WTC11 (cell line): ENCODE measurements around the gene CSNK2A1. TPM values are rescaled to one million over a fixed set of nuclear protein-coding genes. Genes with fewer than 3 reads are reported as not detected.

Experiments used
- ATAC-seq: fragments of 200-7000 bp; cut with Tn5 transposase; 2 replicates; pipeline ENCODE4 v1.10.0; 2021; ENCODE audit warnings: mild to moderate bottlenecking, moderate library complexity
- CTCF ChIA-PET: fragments of 300-600 bp; sonication (Branson Sonifier 250); formaldehyde crosslinking; loops from one replicate; lab custom pipeline; 2021; ENCODE audit warnings: antibody characterized with exemption; lab: Charles Lee
- POLR2A ChIA-PET: fragments of 350-600 bp; sonication (Branson Sonifier 250); formaldehyde crosslinking; loops from one replicate; lab custom pipeline; 2021; ENCODE audit warnings: antibody characterized with exemption; lab: Charles Lee
- DNase-seq: peaks from one replicate; pipeline ENCODE4 v3.0.0; 2021; ENCODE audit warnings: low spot score
- H3K27ac Mint-ChIP-seq: 2 replicates; pipeline ENCODE4 v1.8.0; 2021; ENCODE audit warnings: mixed read lengths
- H3K27me3 Mint-ChIP-seq: 2 replicates; pipeline ENCODE4 v1.8.0; 2021; ENCODE audit warnings: low read depth, mild to moderate bottlenecking, moderate library complexity, mixed read lengths
- H3K36me3 Mint-ChIP-seq: 2 replicates; pipeline ENCODE4 v1.8.0; 2021; ENCODE audit warnings: mixed read lengths
- H3K4me1 Mint-ChIP-seq: 2 replicates; pipeline ENCODE4 v1.8.0; 2022; ENCODE audit warnings: mixed read lengths
- H3K4me3 Mint-ChIP-seq: 2 replicates; pipeline ENCODE4 v1.8.0; 2021; ENCODE audit warnings: mild to moderate bottlenecking, moderate library complexity, mixed read lengths
- H3K9me3 Mint-ChIP-seq: 2 replicates; pipeline ENCODE4 v1.8.0; 2021; ENCODE audit warnings: mixed read lengths
- ATF1 ChIP-seq: sonication (generic); formaldehyde crosslinking; IDR thresholded peaks from 2 replicates; pipeline ENCODE4 v1.8.1; 2023; ENCODE audit warnings: mild to moderate bottlenecking, moderate library complexity, missing genetic modification reagents
- GABPB1 ChIP-seq: sonication (generic); formaldehyde crosslinking; IDR thresholded peaks from 2 replicates; pipeline ENCODE4 v1.8.1; 2023; ENCODE audit warnings: mild to moderate bottlenecking, missing genetic modification reagents
- MXD4 ChIP-seq: fragments of 250-450 bp; sonication (Bioruptor Pico); IDR thresholded peaks from 2 replicates; pipeline ENCODE4 v1.8.0; 2021; ENCODE audit warnings: mild to moderate bottlenecking, moderate library complexity, borderline replicate concordance
- NR1H2 ChIP-seq: sonication (generic); formaldehyde crosslinking; IDR thresholded peaks from 2 replicates; pipeline ENCODE4 v1.9.0; 2021; ENCODE audit warnings: mild to moderate bottlenecking, moderate library complexity, missing genetic modification reagents
- OVOL2 ChIP-seq: fragments of 250-450 bp; sonication (Bioruptor Pico); IDR thresholded peaks from 2 replicates; pipeline ENCODE4 v1.9.0; 2021; ENCODE audit warnings: mild to moderate bottlenecking, borderline replicate concordance
- PRRX2 ChIP-seq: fragments of 250-450 bp; sonication (Bioruptor Pico); IDR thresholded peaks from 2 replicates; pipeline ENCODE4 v1.8.0; 2021; ENCODE audit warnings: mild to moderate bottlenecking
- SP1 ChIP-seq: sonication (generic); formaldehyde crosslinking; conservative IDR thresholded peaks from 2 replicates; pipeline ENCODE4 v1.8.1; 2022; ENCODE audit warnings: missing genetic modification reagents
- TCF7 ChIP-seq: sonication (generic); formaldehyde crosslinking; IDR thresholded peaks from 2 replicates; pipeline ENCODE4 v1.8.0; 2022; ENCODE audit warnings: mild to moderate bottlenecking, low read depth, missing genetic modification reagents, moderate library complexity
- ZNF219 ChIP-seq: sonication (generic); formaldehyde crosslinking; IDR thresholded peaks from 2 replicates; pipeline ENCODE4 v1.8.0; 2023; ENCODE audit warnings: missing genetic modification reagents, mild to moderate bottlenecking, borderline replicate concordance
- ZNF317 ChIP-seq: sonication (generic); formaldehyde crosslinking; IDR thresholded peaks from 2 replicates; pipeline ENCODE4 v1.8.1; 2023; ENCODE audit warnings: low read depth, mild to moderate bottlenecking, moderate library complexity, missing genetic modification reagents, borderline replicate concordance
- ZNF423 ChIP-seq: fragments of 250-450 bp; sonication (Bioruptor Pico); IDR thresholded peaks from 2 replicates; pipeline ENCODE4 v2.1.2; 2022; ENCODE audit warnings: mild to moderate bottlenecking, moderate library complexity
- total RNA-seq: library from RNA; stranded (reverse); gene quantifications from 3 replicates; pipeline ENCODE4 v1.2.3, GENCODE V29; 2021
- TF ChIP-seq, protein P1 (sequence below): sonication (generic); formaldehyde crosslinking; IDR thresholded peaks from 2 replicates; pipeline ENCODE4 v1.8.0; 2022; ENCODE audit warnings: mild to moderate bottlenecking, missing genetic modification reagents
- TF ChIP-seq, protein P2 (sequence below): sonication (generic); formaldehyde crosslinking; IDR thresholded peaks from 2 replicates; pipeline ENCODE4 v1.8.0; 2022; ENCODE audit warnings: missing genetic modification reagents
- TF ChIP-seq, protein P3 (sequence below): sonication (generic); formaldehyde crosslinking; IDR thresholded peaks from 2 replicates; pipeline ENCODE4 v1.8.0; 2023; ENCODE audit warnings: mild to moderate bottlenecking, missing genetic modification reagents
- TF ChIP-seq, protein P4 (sequence below): fragments of 250-450 bp; sonication (Bioruptor Pico); IDR thresholded peaks from 2 replicates; pipeline ENCODE4 v2.1.2; 2022; ENCODE audit warnings: mild to moderate bottlenecking, moderate library complexity
- TF ChIP-seq, protein P5 (sequence below): sonication (generic); formaldehyde crosslinking; IDR thresholded peaks from 2 replicates; pipeline ENCODE4 v1.8.1; 2023; ENCODE audit warnings: mild to moderate bottlenecking, moderate library complexity, missing genetic modification reagents
- TF ChIP-seq, protein P6 (sequence below): fragments of 250-450 bp; sonication (Bioruptor Pico); conservative IDR thresholded peaks from 2 replicates; pipeline ENCODE4 v1.9.0; 2021; ENCODE audit warnings: mild to moderate bottlenecking

CSNK2A1 gene
- total RNA-seq, 1 experiment from 2014 or later: 235 TPM

DNA sequence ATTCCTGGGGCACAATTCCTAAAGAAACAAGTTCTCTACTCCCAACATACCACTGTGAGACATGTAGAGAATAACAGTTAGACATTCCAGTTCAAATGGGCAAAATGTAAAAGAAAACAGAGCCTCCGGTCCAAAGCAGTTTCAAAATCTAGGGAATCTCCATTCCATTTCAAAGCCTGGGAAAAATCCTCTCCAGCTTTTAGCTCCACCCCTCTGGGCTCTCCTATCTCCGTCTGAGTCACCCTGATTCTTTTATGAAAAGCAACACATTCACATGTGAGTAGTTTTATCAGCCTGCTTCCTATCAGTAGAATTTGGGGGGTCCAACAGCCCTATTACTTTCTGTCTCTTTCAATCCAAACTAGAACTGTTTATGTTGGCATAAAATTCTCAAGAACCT is 3.7 kb downstream of the CSNK2A1 start:
- H3K27me3 Mint-ChIP-seq: peaks cover 10% of the 10 kb centered on the region; the same call in 1 of the 2 replicates
- H3K27ac Mint-ChIP-seq: peak overlapping the region; percentile 21
- POLR2A ChIA-PET: no interaction called here
- H3K9me3 Mint-ChIP-seq: peaks cover 12% of the 10 kb centered on the region
- no peak for ATAC-seq
- CTCF ChIA-PET: interaction anchor here (0.6 to 1.4 kb wide), 2 partner anchors 33 to 293 kb away, joined by 4 read pairs; no protein-coding TSS in a partner anchor
- peaks cover 17% of the 10 kb centered on the region for H3K36me3 Mint-ChIP-seq
- TF ChIP-seq, protein P1, sequence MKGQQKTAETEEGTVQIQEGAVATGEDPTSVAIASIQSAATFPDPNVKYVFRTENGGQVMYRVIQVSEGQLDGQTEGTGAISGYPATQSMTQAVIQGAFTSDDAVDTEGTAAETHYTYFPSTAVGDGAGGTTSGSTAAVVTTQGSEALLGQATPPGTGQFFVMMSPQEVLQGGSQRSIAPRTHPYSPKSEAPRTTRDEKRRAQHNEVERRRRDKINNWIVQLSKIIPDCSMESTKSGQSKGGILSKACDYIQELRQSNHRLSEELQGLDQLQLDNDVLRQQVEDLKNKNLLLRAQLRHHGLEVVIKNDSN: no peak
- TF ChIP-seq, protein P2, sequence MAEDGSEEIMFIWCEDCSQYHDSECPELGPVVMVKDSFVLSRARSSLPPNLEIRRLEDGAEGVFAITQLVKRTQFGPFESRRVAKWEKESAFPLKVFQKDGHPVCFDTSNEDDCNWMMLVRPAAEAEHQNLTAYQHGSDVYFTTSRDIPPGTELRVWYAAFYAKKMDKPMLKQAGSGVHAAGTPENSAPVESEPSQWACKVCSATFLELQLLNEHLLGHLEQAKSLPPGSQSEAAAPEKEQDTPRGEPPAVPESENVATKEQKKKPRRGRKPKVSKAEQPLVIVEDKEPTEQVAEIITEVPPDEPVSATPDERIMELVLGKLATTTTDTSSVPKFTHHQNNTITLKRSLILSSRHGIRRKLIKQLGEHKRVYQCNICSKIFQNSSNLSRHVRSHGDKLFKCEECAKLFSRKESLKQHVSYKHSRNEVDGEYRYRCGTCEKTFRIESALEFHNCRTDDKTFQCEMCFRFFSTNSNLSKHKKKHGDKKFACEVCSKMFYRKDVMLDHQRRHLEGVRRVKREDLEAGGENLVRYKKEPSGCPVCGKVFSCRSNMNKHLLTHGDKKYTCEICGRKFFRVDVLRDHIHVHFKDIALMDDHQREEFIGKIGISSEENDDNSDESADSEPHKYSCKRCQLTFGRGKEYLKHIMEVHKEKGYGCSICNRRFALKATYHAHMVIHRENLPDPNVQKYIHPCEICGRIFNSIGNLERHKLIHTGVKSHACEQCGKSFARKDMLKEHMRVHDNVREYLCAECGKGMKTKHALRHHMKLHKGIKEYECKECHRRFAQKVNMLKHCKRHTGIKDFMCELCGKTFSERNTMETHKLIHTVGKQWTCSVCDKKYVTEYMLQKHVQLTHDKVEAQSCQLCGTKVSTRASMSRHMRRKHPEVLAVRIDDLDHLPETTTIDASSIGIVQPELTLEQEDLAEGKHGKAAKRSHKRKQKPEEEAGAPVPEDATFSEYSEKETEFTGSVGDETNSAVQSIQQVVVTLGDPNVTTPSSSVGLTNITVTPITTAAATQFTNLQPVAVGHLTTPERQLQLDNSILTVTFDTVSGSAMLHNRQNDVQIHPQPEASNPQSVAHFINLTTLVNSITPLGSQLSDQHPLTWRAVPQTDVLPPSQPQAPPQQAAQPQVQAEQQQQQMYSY (CRISPR knock-in tag): peak; percentile 82
- no peak for DNase-seq
- peak overlapping the region; percentile 8 for H3K4me3 Mint-ChIP-seq
- peaks cover 82% of the 10 kb centered on the region for H3K4me1 Mint-ChIP-seq

DNA sequence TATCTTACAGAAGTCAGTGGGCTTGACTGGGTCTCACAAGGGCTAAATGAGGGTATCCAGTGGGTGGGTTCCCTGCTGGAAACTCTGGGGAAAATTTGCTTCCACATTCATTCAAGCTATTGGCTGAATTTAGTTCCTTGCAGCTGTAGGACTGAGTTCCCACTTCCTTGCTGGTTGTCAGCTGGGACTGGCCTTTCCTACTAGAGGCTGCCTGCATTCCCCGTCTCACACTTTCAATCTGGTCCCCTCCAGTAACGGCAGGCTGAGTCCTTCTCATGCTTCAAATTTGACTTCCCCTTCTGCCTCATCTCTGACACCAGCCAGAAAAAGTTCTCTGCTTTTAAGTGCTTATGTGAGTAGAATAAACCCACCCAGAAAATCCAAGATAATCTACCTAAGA is 4.4 kb downstream of the CSNK2A1 start:
- Mint-ChIP-seq H3K4me1 (peaks cover 82% of the 10 kb centered on the region), H3K27me3 (peaks cover 4% of the 10 kb centered on the region; the same call in 1 of the 2 replicates), H3K9me3 (peaks cover 6% of the 10 kb centered on the region; the same call in 1 of the 2 replicates), H3K4me3 (peak overlapping the region; percentile 8), H3K36me3 (peaks cover 17% of the 10 kb centered on the region), H3K27ac (peak overlapping the region; percentile 21; the same call in 1 of the 2 replicates)
- no peak for ATAC-seq
- ChIA-PET CTCF (interaction anchor here (0.6 to 1.4 kb wide), 2 partner anchors 33 to 293 kb away, joined by 4 read pairs; no protein-coding TSS in a partner anchor), POLR2A (no interaction called here)
- no peak for DNase-seq
- TF ChIP-seq ATF1 (CRISPR knock-in tag) (no peak), SP1 (CRISPR knock-in tag) (no peak), NR1H2 (CRISPR knock-in tag) (no peak), ZNF423 (CRISPR knock-in tag) (no peak), PRRX2 (no peak), MXD4 (CRISPR knock-in tag) (no peak), OVOL2 (CRISPR knock-in tag) (no peak), ZNF317 (CRISPR knock-in tag) (no peak), TCF7 (no peak), ZNF219 (CRISPR knock-in tag) (no peak), GABPB1 (CRISPR knock-in tag) (no peak)
- TF ChIP-seq, protein P3, sequence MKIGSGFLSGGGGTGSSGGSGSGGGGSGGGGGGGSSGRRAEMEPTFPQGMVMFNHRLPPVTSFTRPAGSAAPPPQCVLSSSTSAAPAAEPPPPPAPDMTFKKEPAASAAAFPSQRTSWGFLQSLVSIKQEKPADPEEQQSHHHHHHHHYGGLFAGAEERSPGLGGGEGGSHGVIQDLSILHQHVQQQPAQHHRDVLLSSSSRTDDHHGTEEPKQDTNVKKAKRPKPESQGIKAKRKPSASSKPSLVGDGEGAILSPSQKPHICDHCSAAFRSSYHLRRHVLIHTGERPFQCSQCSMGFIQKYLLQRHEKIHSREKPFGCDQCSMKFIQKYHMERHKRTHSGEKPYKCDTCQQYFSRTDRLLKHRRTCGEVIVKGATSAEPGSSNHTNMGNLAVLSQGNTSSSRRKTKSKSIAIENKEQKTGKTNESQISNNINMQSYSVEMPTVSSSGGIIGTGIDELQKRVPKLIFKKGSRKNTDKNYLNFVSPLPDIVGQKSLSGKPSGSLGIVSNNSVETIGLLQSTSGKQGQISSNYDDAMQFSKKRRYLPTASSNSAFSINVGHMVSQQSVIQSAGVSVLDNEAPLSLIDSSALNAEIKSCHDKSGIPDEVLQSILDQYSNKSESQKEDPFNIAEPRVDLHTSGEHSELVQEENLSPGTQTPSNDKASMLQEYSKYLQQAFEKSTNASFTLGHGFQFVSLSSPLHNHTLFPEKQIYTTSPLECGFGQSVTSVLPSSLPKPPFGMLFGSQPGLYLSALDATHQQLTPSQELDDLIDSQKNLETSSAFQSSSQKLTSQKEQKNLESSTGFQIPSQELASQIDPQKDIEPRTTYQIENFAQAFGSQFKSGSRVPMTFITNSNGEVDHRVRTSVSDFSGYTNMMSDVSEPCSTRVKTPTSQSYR (CRISPR knock-in tag): no peak
- TF ChIP-seq, protein P4, sequence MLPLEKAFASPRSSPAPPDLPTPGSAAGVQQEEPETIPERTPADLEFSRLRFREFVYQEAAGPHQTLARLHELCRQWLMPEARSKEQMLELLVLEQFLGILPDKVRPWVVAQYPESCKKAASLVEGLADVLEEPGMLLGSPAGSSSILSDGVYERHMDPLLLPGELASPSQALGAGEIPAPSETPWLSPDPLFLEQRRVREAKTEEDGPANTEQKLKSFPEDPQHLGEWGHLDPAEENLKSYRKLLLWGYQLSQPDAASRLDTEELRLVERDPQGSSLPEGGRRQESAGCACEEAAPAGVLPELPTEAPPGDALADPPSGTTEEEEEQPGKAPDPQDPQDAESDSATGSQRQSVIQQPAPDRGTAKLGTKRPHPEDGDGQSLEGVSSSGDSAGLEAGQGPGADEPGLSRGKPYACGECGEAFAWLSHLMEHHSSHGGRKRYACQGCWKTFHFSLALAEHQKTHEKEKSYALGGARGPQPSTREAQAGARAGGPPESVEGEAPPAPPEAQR (CRISPR knock-in tag): no peak
- TF ChIP-seq, protein P5, sequence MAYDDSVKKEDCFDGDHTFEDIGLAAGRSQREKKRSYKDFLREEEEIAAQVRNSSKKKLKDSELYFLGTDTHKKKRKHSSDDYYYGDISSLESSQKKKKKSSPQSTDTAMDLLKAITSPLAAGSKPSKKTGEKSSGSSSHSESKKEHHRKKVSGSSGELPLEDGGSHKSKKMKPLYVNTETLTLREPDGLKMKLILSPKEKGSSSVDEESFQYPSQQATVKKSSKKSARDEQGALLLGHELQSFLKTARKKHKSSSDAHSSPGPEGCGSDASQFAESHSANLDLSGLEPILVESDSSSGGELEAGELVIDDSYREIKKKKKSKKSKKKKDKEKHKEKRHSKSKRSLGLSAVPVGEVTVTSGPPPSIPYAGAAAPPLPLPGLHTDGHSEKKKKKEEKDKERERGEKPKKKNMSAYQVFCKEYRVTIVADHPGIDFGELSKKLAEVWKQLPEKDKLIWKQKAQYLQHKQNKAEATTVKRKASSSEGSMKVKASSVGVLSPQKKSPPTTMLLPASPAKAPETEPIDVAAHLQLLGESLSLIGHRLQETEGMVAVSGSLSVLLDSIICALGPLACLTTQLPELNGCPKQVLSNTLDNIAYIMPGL: no peak
- TF ChIP-seq, protein P6, sequence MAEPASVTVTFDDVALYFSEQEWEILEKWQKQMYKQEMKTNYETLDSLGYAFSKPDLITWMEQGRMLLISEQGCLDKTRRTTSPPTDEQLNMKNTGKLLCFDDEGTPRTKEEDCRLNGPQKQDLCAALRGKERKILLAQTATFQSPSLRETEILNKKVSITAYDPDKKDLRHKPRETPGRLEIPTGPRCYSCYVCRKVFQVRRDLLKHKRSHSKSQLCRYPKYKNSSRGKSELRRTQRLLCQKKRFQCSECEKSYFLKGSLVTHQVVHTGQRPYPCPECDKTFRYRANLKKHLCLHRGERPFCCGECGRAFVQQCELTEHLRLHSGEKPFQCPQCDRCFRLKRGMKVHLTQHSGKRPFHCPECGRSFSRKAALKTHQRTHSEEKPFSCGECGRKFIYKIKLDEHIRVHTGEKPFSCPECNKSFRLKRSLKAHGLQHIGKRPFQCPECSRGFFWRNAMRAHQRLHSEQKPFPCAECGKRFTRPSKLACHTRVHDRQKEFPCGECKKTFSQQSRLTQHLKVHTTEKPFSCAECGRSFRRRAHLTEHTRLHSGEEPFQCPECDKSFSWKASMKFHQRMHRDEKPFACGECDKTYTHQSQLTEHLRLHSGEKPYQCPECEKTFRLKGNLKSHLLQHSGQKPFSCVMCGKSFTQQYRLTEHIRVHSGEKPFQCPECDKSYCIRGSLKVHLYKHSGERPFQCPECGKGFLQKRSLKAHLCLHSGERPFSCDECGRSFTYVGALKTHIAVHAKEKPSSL (CRISPR knock-in tag): no peak
